ENCODE data around the gene SLC25A25.

Gene SLC25A25

GRCh38 chr9:128141604-128142003 lies 73.6 kb downstream of the SLC25A25 start:
- no peak overlapping the region for H3K4me3 ChIP-seq (ENCODE audit: low read depth, low read length)

GRCh38 chr9:128142061-128142460 lies 74.0 kb downstream of the SLC25A25 start:
- no peak overlapping the region for H3K4me3 ChIP-seq (ENCODE audit: low read depth, low read length)
- H3K36me3 ChIP-seq, result no peaks in the 10 kb centered on the region
- no peaks in the 10 kb centered on the region for H3K9me3 ChIP-seq
- no peak for TF ChIP-seq CTCF (IDR thresholded peaks at IDR 0.05; ENCODE audit: low read depth, low read length)
- no peak for DNase-seq
- no peaks in the 10 kb centered on the region for H3K27me3 ChIP-seq
- H3K4me1 ChIP-seq, result no peaks in the 10 kb centered on the region

More at GRCh38 chr9:128141604-128142003, 73.6 kb downstream of the SLC25A25 start:
- DNase-seq, result no peak
- no peaks in the 10 kb centered on the region for H3K9me3 ChIP-seq
- H3K4me1 ChIP-seq, result no peaks in the 10 kb centered on the region
- no peak for TF ChIP-seq CTCF (IDR thresholded peaks at IDR 0.05; ENCODE audit: low read depth, low read length)
- H3K36me3 ChIP-seq, result no peaks in the 10 kb centered on the region
- H3K27me3 ChIP-seq, result no peaks in the 10 kb centered on the region

GRCh38 chr9:128142596-128142995 lies 74.6 kb downstream of the SLC25A25 start:
- Histone ChIP-seq H3K4me1 (no peaks in the 10 kb centered on the region), H3K9me3 (no peaks in the 10 kb centered on the region), H3K4me3 (ENCODE audit: low read depth, low read length) (no peak overlapping the region), H3K36me3 (no peaks in the 10 kb centered on the region), H3K27me3 (no peaks in the 10 kb centered on the region)
- no peak for DNase-seq
- no peak for TF ChIP-seq CTCF (IDR thresholded peaks at IDR 0.05; ENCODE audit: low read depth, low read length)

GRCh38 chr9:128143525-128144238 lies 75.7 kb downstream of the SLC25A25 start:
- no peaks in the 10 kb centered on the region for H3K4me1 ChIP-seq
- TF ChIP-seq CTCF (IDR thresholded peaks at IDR 0.05; ENCODE audit: low read depth, low read length), result no peak

GRCh38 chr9:128144239-128145181 lies 76.5 kb downstream of the SLC25A25 start:
- no peaks in the 10 kb centered on the region for H3K27me3 ChIP-seq
- H3K36me3 ChIP-seq, result no peaks in the 10 kb centered on the region
- no peak for TF ChIP-seq CTCF (IDR thresholded peaks at IDR 0.05; ENCODE audit: low read depth, low read length)
- DNase-seq, result no peak
- H3K4me3 ChIP-seq (ENCODE audit: low read depth, low read length), result no peak overlapping the region
- H3K4me1 ChIP-seq, result no peaks in the 10 kb centered on the region
- H3K9me3 ChIP-seq, result no peaks in the 10 kb centered on the region

More at GRCh38 chr9:128143525-128144238, 75.7 kb downstream of the SLC25A25 start:
- Histone ChIP-seq H3K36me3 (no peaks in the 10 kb centered on the region), H3K27me3 (no peaks in the 10 kb centered on the region), H3K4me3 (ENCODE audit: low read depth, low read length) (no peak overlapping the region), H3K9me3 (no peaks in the 10 kb centered on the region)
- no peak for DNase-seq
